C4-2B (cell line): ENCODE results near the gene ATP7B.
A peak's percentile ranks its signal among the peaks of the same experiment; 100 is the strongest.

ENCODE experiments used
- H3K27ac ChIP-seq: fragments of 450-650 bp; 2 replicates; pipeline ENCODE4 v1.5.1; 2017
- ZFX ChIP-seq: fragments of 450-650 bp; IDR thresholded peaks from 2 replicates; pipeline ENCODE4 v1.6.1; 2017
- TF ChIP-seq, protein P1 (sequence below): fragments of 450-650 bp; conservative IDR thresholded peaks from 2 replicates; pipeline ENCODE4 v1.5.1; 2017; ENCODE audit warnings: mild to moderate bottlenecking

Gene ATP7B

DNA sequence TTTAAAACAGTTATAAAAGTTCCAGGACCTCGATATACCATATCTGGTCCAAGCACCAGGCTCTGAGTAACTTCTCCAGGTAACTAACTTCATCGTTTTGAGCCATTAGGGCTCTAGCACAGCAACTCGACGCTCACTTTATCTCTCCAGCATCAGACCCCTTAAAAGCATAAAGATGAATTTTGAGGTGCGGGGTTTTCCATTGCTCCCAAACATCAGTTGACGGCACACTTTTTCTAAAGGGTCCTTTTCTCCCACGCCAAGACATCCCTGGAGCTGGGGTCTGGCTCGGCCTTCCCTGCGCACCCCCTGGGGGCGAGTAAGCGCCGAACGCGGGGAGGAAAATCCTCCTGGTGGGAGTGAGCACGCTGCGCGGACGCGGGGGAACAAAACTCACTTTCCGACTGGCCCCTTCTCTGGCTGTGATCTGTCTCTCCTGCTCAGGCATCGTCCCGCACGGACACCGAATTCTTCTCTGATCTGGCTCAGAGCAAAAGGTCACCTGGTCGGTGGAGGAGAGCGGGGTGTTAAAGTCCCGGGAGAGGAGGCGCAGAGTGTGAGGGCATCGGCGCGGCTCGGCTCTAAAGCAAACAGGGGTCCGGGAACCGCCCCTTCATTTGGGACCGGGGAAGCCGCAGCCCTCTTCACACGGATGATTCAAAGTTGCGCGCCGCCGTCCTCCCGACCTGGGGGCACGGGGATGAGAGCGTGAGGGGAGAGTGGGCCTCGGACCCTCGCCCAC, at the start of gene ATP7B:
TSS of gene ATP7B (minus strand) at position 561 of the 742 bp plus-strand sequence. CDS start at position 448, 113 bp downstream.
- no peak for TF ChIP-seq ZFX
- TF ChIP-seq, protein P1, sequence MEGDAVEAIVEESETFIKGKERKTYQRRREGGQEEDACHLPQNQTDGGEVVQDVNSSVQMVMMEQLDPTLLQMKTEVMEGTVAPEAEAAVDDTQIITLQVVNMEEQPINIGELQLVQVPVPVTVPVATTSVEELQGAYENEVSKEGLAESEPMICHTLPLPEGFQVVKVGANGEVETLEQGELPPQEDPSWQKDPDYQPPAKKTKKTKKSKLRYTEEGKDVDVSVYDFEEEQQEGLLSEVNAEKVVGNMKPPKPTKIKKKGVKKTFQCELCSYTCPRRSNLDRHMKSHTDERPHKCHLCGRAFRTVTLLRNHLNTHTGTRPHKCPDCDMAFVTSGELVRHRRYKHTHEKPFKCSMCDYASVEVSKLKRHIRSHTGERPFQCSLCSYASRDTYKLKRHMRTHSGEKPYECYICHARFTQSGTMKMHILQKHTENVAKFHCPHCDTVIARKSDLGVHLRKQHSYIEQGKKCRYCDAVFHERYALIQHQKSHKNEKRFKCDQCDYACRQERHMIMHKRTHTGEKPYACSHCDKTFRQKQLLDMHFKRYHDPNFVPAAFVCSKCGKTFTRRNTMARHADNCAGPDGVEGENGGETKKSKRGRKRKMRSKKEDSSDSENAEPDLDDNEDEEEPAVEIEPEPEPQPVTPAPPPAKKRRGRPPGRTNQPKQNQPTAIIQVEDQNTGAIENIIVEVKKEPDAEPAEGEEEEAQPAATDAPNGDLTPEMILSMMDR = no peak
- H3K27ac ChIP-seq = peak within 1 kb of the TSS; percentile 70

- TF ChIP-seq, protein P1 = no peak
- TF ChIP-seq ZFX = no peak
- no peak overlapping the region for H3K27ac ChIP-seq
These were observed 42.2 kb upstream of the ATP7B start for GRCh38 chr13:52053460-52053859.

- H3K27ac ChIP-seq = no peak overlapping the region
- TF ChIP-seq ZFX = no peak
- TF ChIP-seq, protein P1 = no peak
These were observed 40.1 kb upstream of the ATP7B start for GRCh38 chr13:52051400-52051799.

DNA sequence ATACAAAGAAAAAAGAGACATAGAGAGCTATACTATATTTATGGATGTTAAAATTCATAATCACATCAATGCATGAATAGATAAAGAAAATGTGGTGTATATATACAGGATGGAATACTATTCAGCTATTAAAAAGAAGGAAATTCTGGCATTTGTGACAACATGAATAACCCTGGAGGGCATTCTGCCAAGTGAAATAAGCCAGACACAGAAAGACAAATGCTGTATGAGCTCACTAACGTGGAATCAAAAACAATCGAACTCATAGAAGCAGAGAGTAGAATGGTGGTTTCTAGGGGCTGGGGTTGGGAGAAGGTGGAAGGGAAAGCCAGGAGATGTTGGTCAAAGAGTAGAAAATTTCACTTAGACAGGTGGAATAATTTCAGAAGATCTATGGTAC, 37.3 kb upstream of the ATP7B start:
- no peak for TF ChIP-seq ZFX
- TF ChIP-seq, protein P1 = no peak
- no peak overlapping the region for H3K27ac ChIP-seq

DNA sequence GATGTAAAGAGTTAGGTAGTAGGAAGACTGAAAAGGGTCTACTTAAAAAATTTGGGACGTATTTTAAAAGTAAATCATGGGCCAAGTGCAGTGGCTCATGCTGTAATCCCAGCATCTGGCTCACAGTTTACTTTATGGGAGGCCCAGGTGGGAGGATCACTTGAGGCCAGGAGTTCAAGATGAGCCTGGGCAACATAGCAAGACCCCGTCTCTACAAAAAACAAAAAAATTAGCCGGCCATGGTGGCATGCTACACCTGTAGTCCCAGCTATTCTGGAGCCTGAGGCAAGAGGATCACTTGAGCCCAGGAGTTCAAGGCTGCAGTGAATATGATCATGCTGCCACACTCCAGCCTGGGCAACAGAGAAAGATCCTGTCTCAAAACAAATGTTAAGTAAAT, 36.2 kb upstream of the ATP7B start:
- H3K27ac ChIP-seq = no peak overlapping the region
- TF ChIP-seq, protein P1 = no peak
- TF ChIP-seq ZFX = no peak

GRCh38 chr13:52043675-52044074, 32.4 kb upstream of the ATP7B start:
- H3K27ac ChIP-seq = no peak overlapping the region
- TF ChIP-seq ZFX = no peak
- TF ChIP-seq, protein P1 = no peak

- H3K27ac ChIP-seq = no peak overlapping the region
- TF ChIP-seq ZFX = no peak
- TF ChIP-seq, protein P1 = no peak
These were observed 24.8 kb upstream of the ATP7B start for GRCh38 chr13:52036037-52036436.
